GM18861 (cell line): ENCODE data around the gene MEA1.

Experiments
- ATAC-seq: cut with Tn5 transposase; IDR thresholded peaks from one replicate; pipeline ENCODE4 v1.9.1; 2021; ENCODE audit not compliant: unreplicated experiment

The MEA1 gene

GRCh38 chr6:43040542-43041257, 27.0 kb upstream of the MEA1 start:
- no peak for ATAC-seq

DNA sequence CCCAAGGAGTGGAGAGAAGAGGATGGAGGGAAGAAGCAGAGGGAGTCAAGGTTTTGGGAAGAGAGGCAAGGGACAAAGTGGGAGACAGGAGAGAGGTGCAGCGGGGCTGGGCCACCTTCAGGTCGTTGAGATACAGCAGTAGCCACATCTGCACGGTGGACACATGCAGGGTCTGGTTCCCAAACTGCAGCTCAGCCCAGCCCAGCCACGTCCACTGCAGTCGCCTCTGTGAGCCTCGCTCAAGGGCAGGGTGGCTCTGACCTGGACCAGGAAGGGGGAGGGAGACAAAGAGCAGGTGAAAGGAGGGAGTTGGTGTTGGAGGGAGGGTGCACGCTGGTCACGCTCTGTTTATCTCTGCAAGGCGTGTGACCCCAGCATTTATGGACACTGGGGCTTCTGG, 25.0 kb upstream of the MEA1 start:
- no peak for ATAC-seq

GRCh38 chr6:43037706-43038105, 24.0 kb upstream of the MEA1 start:
- no peak for ATAC-seq

GRCh38 chr6:43037197-43037596, 23.5 kb upstream of the MEA1 start:
- ATAC-seq, result no peak

- no peak for ATAC-seq
These were observed 23.0 kb upstream of the MEA1 start for GRCh38 chr6:43036712-43037111.

GRCh38 chr6:43035495-43036194, 21.9 kb upstream of the MEA1 start:
- no peak for ATAC-seq

GRCh38 chr6:43034190-43034525, 20.4 kb upstream of the MEA1 start:
- ATAC-seq, result no peak

DNA sequence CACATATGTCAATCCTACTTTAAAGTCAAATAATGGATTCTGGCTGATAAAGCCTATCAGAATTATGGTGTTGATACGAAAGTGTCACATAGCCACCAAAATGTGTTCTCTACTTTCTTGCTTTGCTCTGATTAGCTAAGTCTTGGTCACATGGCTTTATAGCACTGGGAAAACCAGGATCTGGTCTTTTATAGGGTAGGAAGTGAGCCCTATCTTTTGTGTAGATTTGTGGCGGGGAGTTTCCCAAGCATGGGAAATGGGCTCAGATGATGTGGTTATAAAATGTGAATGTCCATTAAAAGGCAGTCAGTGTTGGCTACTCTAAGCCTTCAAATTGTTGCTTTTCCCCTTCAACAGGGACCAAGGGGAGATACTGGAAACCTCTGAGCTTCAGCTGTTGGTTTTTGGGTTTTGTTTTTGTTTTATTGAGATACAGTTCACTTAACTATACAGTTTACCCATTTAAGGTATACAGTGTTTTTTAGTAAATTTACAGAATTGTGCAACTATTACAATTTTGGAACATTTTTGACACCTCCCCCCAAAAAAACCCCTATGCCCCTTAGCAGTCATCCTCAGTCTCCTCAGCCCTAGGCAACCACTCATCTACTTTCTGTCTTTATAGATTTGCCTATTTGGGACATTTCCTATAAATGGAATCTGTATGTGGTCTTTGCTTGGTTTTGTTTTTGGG, 19.9 kb upstream of the MEA1 start:
- ATAC-seq, result no peak

- no peak for ATAC-seq
These were observed 18.6 kb upstream of the MEA1 start for GRCh38 chr6:43032326-43032725.

GRCh38 chr6:43029120-43029519, 15.4 kb upstream of the MEA1 start:
- ATAC-seq, result no peak

- ATAC-seq, result no peak
These were observed 12.6 kb upstream of the MEA1 start for GRCh38 chr6:43026365-43026764.

- no peak for ATAC-seq
These were observed 10.7 kb upstream of the MEA1 start for GRCh38 chr6:43024436-43024835.

- peak; percentile 62 for ATAC-seq
These were observed 7.7 kb upstream of the MEA1 start, which contains the start of gene RRP36 for GRCh38 chr6:43021270-43022047. TSS of gene RRP36 (plus strand) at chr6:43021623. CDS start at chr6:43021655, 32 bp downstream.

DNA sequence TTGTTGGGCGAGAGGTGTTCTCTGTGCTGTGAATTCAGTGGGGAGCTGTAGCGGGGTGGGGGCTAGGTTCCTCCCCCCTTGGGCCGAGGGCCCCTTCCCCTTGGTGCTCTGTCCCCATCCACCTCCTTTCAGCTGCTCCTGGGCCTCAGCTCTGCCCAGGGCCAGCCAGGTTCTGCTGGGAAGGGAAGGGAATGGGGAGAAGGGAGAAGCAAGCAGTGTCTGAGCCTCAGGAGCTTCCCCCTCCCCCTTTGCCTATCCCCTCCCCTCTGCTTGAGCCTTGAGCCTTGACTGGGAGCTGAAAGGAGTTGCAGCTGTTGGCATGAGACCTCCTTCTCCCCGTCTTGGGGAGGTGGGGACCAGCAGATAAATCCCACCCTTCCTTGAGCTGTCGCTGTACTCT, 7.1 kb upstream of the MEA1 start:
- no peak for ATAC-seq

DNA sequence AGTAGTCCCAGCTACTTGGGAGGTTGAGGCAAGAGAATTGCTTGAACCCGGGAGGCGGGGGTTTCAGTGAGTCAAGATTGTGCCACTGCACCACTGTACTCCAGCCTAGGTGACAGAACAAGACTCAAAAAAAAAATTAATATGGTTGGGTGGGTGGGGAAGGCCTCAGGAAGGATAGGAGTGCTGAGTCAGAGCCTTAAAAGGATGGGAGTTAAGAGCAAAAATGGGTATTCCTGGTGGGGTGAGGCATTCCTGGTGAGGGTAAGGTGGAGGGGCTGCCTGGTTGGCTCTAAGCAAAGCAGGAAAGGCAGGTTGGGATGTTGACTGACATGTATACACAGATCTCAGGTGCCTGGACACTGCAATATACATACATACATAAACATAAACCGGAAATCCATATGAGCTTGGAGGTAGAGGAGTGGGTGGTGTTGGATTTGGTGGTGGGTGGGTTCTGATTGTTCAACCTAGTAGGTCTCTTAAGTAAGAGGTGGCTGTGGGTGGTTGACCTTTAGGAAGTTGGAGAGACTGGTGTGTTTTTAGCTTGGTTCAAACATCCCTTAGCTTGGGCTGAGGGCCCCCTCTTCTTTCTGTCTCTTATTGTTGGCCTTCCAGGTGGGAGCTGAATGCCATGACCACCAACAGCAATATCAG, 6.4 kb upstream of the MEA1 start:
- no peak for ATAC-seq

GRCh38 chr6:43019152-43019551, 5.4 kb upstream of the MEA1 start:
- no peak for ATAC-seq

- ATAC-seq, result no peak
These were observed 3.2 kb upstream of the MEA1 start for GRCh38 chr6:43016943-43017334.

DNA sequence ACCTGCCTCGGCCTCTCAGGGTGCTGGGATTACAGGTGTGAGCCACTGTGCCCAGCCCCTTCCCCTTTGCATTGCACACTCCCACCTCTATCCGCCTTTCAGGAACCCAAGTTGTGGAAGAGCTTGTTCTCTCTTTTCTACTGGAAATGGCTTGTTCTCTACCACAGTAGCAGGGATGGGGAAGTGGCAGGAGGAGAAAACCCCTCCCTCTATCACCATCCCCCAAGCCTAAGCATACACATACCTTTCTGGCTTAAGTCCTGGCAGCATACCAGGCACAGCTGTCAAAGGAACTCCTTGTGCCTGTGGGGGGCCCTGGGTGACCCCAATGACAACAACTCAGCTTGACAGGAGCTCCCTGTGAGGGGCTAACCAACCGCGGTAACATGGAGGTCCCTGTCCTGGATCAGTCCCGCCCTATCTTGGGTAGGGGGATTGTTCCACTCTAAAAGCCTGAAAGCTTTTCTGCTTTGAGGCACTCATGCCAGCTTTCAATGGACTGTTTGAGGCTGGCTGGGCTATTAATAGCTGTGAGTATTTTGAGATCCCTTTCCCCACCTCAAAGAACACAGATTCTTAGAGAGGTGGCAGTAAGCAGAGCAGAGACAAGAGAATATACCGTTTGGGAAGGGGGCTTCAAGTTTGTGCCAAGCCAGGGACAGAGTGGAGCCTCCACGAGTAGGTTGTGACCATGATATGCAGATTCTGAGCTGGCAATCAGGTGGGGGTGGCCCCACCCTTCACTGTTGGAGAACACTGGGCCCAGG, 2.6 kb upstream of the MEA1 start:
- ATAC-seq, result no peak

DNA sequence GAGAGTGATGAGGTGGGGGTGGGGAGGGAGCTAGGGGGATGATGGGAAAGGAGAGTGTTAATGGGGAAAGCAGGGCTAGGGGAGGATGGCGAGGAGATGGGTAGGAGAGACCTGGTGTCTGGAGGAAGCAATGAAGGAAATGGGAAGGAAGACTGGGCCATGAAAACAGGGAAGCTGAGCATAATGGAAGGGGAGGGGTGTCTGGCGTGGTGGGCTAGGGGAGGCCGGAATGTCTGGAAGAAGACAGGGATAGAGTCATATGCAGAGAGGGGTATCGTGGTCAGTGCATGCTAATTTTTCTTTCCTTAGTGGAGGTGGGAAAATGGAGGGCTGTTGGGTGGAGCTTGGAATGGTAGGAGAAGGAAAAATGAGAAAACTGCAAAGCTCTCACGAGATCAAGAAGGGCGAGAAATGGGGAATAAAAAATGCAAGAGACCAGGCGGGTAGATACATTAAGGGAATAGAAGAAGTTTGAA, 726 bp upstream of the MEA1 start:
- no peak for ATAC-seq
